K562 (cell line): ENCODE measurements around the gene CD34. TPM values are rescaled to one million over a fixed set of nuclear protein-coding genes. Genes with fewer than 3 reads are reported as not detected.

ENCODE experiments used
- HNRNPH1 ChIP-seq: fragments of 200-400 bp; formaldehyde crosslinking; optimal IDR thresholded peaks from 2 replicates; pipeline ENCODE3; 2017; ENCODE audit warnings: low read depth, mild to moderate bottlenecking, low read length, moderate library complexity
- RBM25 ChIP-seq: fragments of 200-400 bp; formaldehyde crosslinking; IDR thresholded peaks from 2 replicates; pipeline ENCODE4 v1.6.1; 2018; ENCODE audit warnings: low read length, low read depth, moderate library complexity; ENCODE audit not compliant: severe bottlenecking
- TCF3 ChIP-seq: sonication (generic); formaldehyde crosslinking; IDR thresholded peaks from 2 replicates; pipeline ENCODE4 v1.4.0; 2020; ENCODE audit warnings: mild to moderate bottlenecking, missing genetic modification reagents
- ZNF124 ChIP-seq: sonication (generic); formaldehyde crosslinking; IDR thresholded peaks from 2 replicates; pipeline ENCODE4 v1.8.1; 2022; ENCODE audit warnings: missing genetic modification reagents
- ZNF644 ChIP-seq: fragments of 200-800 bp; sonication (Bioruptor generic); IDR thresholded peaks from 2 replicates; pipeline ENCODE4 v1.6.1; 2016; ENCODE audit warnings: low read depth, missing genetic modification characterization, missing compliant biosample characterization
- polyA plus RNA-seq, 8 experiments: library from polyadenylated mRNA; depleted of rRNA in 4 of 8; stranded (reverse) in 5 of 8; unstranded in 3 of 8; fragments of >200 nt; fragmentation: Nextera tagmentation in 2 of 8; fragmentation: Illumina TruSeq in 1 of 8; extraction: Ambion mirVana in 2 of 8; extraction: Trizol in 1 of 8; gene quantifications; 2 replicates each; pipeline versions ENCODE4 v1.2.1 to v1.2.3, GENCODE V29; 2011 to 2014; ENCODE audit warnings: inconsistent platforms in 1 of 8, missing spikeins in 1 of 8
- total RNA-seq, 7 experiments: library from RNA; depleted of rRNA in 6 of 7; stranded (reverse); fragments of >200 nt in 6 of 7; fragmentation: Illumina TruSeq in 2 of 7; extraction: Trizol in 2 of 7; gene quantifications; 2 replicates each; pipeline versions ENCODE4 v1.2.1 to v1.2.3, GENCODE V29; 2011 to 2021; ENCODE audit warnings: low replicate concordance in 1 of 7
- TF ChIP-seq, protein P1 (sequence below): fragments of 200-800 bp; sonication (Bioruptor generic); IDR thresholded peaks from 2 replicates; pipeline ENCODE4 v1.6.1; 2016; ENCODE audit warnings: missing genetic modification characterization, missing compliant biosample characterization
- TF ChIP-seq, protein P2 (sequence below): fragments of 250-450 bp; sonication (Bioruptor Pico); IDR thresholded peaks from 2 replicates; pipeline ENCODE4 v1.5.0; 2020; ENCODE audit warnings: mild to moderate bottlenecking

Gene CD34
- total and polyA plus RNA-seq, 9 of the 15 experiments (the other 6 are each of a cell fraction or from before 2014, with no cell fraction given): not detected

GRCh38 chr1:207836591-207837347 is 74.2 kb downstream of the CD34 start (continued):
- TF ChIP-seq, protein P1, sequence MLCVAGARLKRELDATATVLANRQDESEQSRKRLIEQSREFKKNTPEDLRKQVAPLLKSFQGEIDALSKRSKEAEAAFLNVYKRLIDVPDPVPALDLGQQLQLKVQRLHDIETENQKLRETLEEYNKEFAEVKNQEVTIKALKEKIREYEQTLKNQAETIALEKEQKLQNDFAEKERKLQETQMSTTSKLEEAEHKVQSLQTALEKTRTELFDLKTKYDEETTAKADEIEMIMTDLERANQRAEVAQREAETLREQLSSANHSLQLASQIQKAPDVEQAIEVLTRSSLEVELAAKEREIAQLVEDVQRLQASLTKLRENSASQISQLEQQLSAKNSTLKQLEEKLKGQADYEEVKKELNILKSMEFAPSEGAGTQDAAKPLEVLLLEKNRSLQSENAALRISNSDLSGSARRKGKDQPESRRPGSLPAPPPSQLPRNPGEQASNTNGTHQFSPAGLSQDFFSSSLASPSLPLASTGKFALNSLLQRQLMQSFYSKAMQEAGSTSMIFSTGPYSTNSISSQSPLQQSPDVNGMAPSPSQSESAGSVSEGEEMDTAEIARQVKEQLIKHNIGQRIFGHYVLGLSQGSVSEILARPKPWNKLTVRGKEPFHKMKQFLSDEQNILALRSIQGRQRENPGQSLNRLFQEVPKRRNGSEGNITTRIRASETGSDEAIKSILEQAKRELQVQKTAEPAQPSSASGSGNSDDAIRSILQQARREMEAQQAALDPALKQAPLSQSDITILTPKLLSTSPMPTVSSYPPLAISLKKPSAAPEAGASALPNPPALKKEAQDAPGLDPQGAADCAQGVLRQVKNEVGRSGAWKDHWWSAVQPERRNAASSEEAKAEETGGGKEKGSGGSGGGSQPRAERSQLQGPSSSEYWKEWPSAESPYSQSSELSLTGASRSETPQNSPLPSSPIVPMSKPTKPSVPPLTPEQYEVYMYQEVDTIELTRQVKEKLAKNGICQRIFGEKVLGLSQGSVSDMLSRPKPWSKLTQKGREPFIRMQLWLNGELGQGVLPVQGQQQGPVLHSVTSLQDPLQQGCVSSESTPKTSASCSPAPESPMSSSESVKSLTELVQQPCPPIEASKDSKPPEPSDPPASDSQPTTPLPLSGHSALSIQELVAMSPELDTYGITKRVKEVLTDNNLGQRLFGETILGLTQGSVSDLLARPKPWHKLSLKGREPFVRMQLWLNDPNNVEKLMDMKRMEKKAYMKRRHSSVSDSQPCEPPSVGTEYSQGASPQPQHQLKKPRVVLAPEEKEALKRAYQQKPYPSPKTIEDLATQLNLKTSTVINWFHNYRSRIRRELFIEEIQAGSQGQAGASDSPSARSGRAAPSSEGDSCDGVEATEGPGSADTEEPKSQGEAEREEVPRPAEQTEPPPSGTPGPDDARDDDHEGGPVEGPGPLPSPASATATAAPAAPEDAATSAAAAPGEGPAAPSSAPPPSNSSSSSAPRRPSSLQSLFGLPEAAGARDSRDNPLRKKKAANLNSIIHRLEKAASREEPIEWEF (CRISPR knock-in tag): no peak
- no peak for TF ChIP-seq ZNF644
- no peak for TF ChIP-seq RBM25
- no peak for TF ChIP-seq HNRNPH1
- TF ChIP-seq, protein P2, sequence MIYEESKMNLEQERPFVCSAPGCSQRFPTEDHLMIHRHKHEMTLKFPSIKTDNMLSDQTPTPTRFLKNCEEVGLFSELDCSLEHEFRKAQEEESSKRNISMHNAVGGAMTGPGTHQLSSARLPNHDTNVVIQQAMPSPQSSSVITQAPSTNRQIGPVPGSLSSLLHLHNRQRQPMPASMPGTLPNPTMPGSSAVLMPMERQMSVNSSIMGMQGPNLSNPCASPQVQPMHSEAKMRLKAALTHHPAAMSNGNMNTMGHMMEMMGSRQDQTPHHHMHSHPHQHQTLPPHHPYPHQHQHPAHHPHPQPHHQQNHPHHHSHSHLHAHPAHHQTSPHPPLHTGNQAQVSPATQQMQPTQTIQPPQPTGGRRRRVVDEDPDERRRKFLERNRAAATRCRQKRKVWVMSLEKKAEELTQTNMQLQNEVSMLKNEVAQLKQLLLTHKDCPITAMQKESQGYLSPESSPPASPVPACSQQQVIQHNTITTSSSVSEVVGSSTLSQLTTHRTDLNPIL: no peak
- TF ChIP-seq ZNF124 (CRISPR knock-in tag): no peak
- no peak for TF ChIP-seq TCF3 (CRISPR knock-in tag)
